Neural cell (in vitro differentiated cells): ENCODE data around the gene INO80E. TPM values are rescaled to one million over a fixed set of nuclear protein-coding genes. Genes with fewer than 3 reads are reported as not detected.

ENCODE experiments used
- H2AFZ ChIP-seq: fragments of 200-600, 300-800 bp; sonication (generic), shearing (Covaris generic); 2 replicates; pipeline ENCODE4 v1.6.0; 2014; ENCODE audit warnings: low read depth, mild to moderate bottlenecking, antibody characterized with exemption, low read length, moderate library complexity
- H3F3A ChIP-seq: fragments of 200-600 bp; shearing (Covaris generic); 2 replicates; pipeline ENCODE4 v1.6.1; 2016; ENCODE audit warnings: mild to moderate bottlenecking, moderate library complexity, mixed read lengths, antibody characterized with exemption, low read length; ENCODE audit not compliant: insufficient read depth, poor library complexity, severe bottlenecking
- H3K27ac ChIP-seq: fragments of 200-600, 300-800 bp; sonication (generic), shearing (Covaris generic); 2 replicates; pipeline ENCODE4 v1.5.1; 2014; ENCODE audit warnings: mild to moderate bottlenecking, low read length, moderate library complexity
- H3K27me3 ChIP-seq: fragments of 300-800, 200-600 bp; sonication (generic), shearing (Covaris generic); 2 replicates; pipeline ENCODE4 v1.6.0; 2014; ENCODE audit warnings: mild to moderate bottlenecking, low read depth, low read length, moderate library complexity; ENCODE audit not compliant: insufficient read depth
- H3K36me3 ChIP-seq: fragments of 300-800, 200-600 bp; sonication (generic), shearing (Covaris generic); 2 replicates; pipeline ENCODE4 v1.5.1; 2014; ENCODE audit warnings: mild to moderate bottlenecking, antibody characterized with exemption, low read length, moderate library complexity; ENCODE audit not compliant: insufficient read depth
- H3K4me2 ChIP-seq: fragments of 300-800, 200-600 bp; sonication (generic), shearing (Covaris generic); 2 replicates; pipeline ENCODE4 v1.6.0; 2014; ENCODE audit warnings: mild to moderate bottlenecking, low read length
- H3K4me3 ChIP-seq: fragments of 300-800, 200-600 bp; sonication (generic), shearing (Covaris generic); 2 replicates; pipeline ENCODE4 v1.5.1; 2014; ENCODE audit warnings: mild to moderate bottlenecking, low read length, moderate library complexity
- H3K79me2 ChIP-seq: fragments of 200-600 bp; shearing (Covaris generic); replicated peaks from 2 replicates; pipeline ENCODE4 v1.6.0; 2014; ENCODE audit warnings: mild to moderate bottlenecking, low read length, moderate library complexity; ENCODE audit not compliant: insufficient read depth
- H3K9ac ChIP-seq: fragments of 300-800, 200-600 bp; sonication (generic), shearing (Covaris generic); 2 replicates; pipeline ENCODE4 v1.6.1; 2016; ENCODE audit warnings: mild to moderate bottlenecking, low read length, mixed read lengths
- H3K9me2 ChIP-seq: fragments of 200-600 bp; shearing (Covaris generic); 2 replicates; pipeline ENCODE4 v1.6.1; 2016; ENCODE audit warnings: mild to moderate bottlenecking, low read length, mixed read lengths; ENCODE audit not compliant: insufficient read depth
- H3K9me3 ChIP-seq: fragments of 200-600, 300-800 bp; sonication (generic), shearing (Covaris generic); 2 replicates; pipeline ENCODE4 v1.6.1; 2016; ENCODE audit warnings: mild to moderate bottlenecking, mixed run types, low read length, moderate library complexity, mixed read lengths
- H4K20me1 ChIP-seq: fragments of 200-600 bp; shearing (Covaris generic); 2 replicates; pipeline ENCODE4 v1.6.1; 2016; ENCODE audit warnings: mild to moderate bottlenecking, mixed run types; ENCODE audit not compliant: insufficient read depth
- EP300 ChIP-seq: fragments of 450-650 bp; conservative IDR thresholded peaks from 2 replicates; pipeline ENCODE4 v1.6.1; 2014; ENCODE audit warnings: antibody characterized with exemption, mild to moderate bottlenecking, moderate library complexity; ENCODE audit not compliant: poor library complexity, severe bottlenecking
- EZH2 ChIP-seq: fragments of 200-600, 300-800 bp; shearing (Covaris generic), sonication (generic); IDR thresholded peaks from 2 replicates; pipeline ENCODE4 v1.6.1; 2014; ENCODE audit warnings: antibody characterized with exemption, low read length, borderline replicate concordance, mild to moderate bottlenecking; ENCODE audit not compliant: insufficient read depth, poor library complexity, severe bottlenecking
- MXI1 ChIP-seq: fragments of 450-650 bp; conservative IDR thresholded peaks from 2 replicates; pipeline ENCODE4 v1.6.1; 2014; ENCODE audit warnings: antibody characterized with exemption, mild to moderate bottlenecking; ENCODE audit not compliant: poor library complexity, severe bottlenecking
- POLR2AphosphoS5 ChIP-seq: IDR thresholded peaks from 2 replicates; pipeline ENCODE4 v1.6.1; 2012
- RAD21 ChIP-seq: fragments of 450-650 bp; conservative IDR thresholded peaks from 2 replicates; pipeline ENCODE4 v1.6.1; 2014; ENCODE audit warnings: antibody characterized with exemption, mild to moderate bottlenecking, moderate library complexity
- SMC3 ChIP-seq: fragments of 450-650 bp; conservative IDR thresholded peaks from 2 replicates; pipeline ENCODE4 v1.6.1; 2014; ENCODE audit warnings: antibody characterized with exemption, mild to moderate bottlenecking, moderate library complexity; ENCODE audit not compliant: poor library complexity
- TAF1 ChIP-seq: IDR thresholded peaks from 2 replicates; pipeline ENCODE4 v1.6.1; 2012; ENCODE audit warnings: low read depth
- polyA minus RNA-seq: library from RNA; depleted of rRNA, polyadenylated mRNA; stranded (reverse); fragments of >200 nt; gene quantifications from 2 replicates; pipeline ENCODE4 v1.2.3, GENCODE V29; 2014
- polyA plus RNA-seq: library from polyadenylated mRNA; depleted of rRNA; stranded (reverse); fragments of >200 nt; gene quantifications from 2 replicates; pipeline ENCODE4 v1.2.3, GENCODE V29; 2014
- TF ChIP-seq, protein P1 (sequence below): fragments of 450-650 bp; IDR thresholded peaks from 2 replicates; pipeline ENCODE4 v1.5.1; 2014; ENCODE audit warnings: antibody characterized with exemption, mild to moderate bottlenecking, moderate library complexity; ENCODE audit not compliant: poor library complexity, severe bottlenecking
- TF ChIP-seq, protein P2 (sequence below): IDR thresholded peaks from 2 replicates; pipeline ENCODE4 v1.6.1; 2012; ENCODE audit warnings: borderline replicate concordance

Gene INO80E, protein sequence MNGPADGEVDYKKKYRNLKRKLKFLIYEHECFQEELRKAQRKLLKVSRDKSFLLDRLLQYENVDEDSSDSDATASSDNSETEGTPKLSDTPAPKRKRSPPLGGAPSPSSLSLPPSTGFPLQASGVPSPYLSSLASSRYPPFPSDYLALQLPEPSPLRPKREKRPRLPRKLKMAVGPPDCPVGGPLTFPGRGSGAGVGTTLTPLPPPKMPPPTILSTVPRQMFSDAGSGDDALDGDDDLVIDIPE
- polyA plus RNA-seq (106 and 130 TPM in 2 replicates), polyA minus RNA-seq (46.5 and 50.9 TPM in 2 replicates)

DNA sequence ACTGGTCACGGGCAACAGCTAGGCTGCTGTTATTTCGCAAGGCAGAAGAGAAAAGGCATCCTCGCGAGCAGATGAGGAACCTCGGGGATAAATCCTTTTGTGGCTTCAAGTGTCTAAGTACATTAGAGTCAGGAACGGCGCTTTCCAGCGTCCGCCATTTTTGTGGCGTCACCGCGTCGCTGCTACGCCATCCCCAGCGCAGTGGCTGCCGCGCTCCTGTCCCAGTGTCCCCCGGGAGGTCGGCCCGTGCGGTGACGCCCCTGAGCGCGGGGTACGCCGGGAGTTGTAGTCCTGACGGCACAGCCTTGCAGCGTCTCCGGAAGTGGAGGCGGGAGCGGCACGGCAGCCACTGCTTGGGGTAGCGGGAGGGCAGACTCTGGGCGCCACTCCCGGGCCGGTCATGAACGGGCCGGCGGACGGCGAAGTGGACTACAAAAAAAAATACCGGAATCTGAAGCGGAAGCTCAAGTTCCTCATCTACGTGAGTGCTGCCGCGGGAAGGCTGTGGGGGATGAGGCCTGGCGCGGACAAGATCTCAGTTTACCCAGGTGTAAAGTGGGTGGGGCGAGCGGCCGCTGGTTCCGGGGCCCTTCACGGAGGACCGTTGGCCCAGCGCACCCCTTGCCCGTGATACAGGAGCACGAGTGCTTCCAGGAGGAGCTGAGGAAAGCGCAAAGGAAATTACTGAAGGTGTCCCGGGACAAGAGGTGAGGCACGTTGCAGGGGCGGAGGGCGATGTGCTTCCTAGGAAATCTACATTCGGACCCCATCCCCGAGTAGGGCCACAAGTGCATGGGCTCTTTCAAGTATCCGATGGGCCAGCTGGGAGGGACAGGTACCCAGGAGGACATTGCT lies at the start of gene INO80E:
Gene INO80E (plus strand): TSS at position 331 of the 855 bp plus-strand sequence. CDS start 70 bp downstream, at position 401.
- peak; percentile 73 for TF ChIP-seq MXI1
- TF ChIP-seq, protein P1, sequence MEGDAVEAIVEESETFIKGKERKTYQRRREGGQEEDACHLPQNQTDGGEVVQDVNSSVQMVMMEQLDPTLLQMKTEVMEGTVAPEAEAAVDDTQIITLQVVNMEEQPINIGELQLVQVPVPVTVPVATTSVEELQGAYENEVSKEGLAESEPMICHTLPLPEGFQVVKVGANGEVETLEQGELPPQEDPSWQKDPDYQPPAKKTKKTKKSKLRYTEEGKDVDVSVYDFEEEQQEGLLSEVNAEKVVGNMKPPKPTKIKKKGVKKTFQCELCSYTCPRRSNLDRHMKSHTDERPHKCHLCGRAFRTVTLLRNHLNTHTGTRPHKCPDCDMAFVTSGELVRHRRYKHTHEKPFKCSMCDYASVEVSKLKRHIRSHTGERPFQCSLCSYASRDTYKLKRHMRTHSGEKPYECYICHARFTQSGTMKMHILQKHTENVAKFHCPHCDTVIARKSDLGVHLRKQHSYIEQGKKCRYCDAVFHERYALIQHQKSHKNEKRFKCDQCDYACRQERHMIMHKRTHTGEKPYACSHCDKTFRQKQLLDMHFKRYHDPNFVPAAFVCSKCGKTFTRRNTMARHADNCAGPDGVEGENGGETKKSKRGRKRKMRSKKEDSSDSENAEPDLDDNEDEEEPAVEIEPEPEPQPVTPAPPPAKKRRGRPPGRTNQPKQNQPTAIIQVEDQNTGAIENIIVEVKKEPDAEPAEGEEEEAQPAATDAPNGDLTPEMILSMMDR = peak; percentile 30
- TF ChIP-seq, protein P2, sequence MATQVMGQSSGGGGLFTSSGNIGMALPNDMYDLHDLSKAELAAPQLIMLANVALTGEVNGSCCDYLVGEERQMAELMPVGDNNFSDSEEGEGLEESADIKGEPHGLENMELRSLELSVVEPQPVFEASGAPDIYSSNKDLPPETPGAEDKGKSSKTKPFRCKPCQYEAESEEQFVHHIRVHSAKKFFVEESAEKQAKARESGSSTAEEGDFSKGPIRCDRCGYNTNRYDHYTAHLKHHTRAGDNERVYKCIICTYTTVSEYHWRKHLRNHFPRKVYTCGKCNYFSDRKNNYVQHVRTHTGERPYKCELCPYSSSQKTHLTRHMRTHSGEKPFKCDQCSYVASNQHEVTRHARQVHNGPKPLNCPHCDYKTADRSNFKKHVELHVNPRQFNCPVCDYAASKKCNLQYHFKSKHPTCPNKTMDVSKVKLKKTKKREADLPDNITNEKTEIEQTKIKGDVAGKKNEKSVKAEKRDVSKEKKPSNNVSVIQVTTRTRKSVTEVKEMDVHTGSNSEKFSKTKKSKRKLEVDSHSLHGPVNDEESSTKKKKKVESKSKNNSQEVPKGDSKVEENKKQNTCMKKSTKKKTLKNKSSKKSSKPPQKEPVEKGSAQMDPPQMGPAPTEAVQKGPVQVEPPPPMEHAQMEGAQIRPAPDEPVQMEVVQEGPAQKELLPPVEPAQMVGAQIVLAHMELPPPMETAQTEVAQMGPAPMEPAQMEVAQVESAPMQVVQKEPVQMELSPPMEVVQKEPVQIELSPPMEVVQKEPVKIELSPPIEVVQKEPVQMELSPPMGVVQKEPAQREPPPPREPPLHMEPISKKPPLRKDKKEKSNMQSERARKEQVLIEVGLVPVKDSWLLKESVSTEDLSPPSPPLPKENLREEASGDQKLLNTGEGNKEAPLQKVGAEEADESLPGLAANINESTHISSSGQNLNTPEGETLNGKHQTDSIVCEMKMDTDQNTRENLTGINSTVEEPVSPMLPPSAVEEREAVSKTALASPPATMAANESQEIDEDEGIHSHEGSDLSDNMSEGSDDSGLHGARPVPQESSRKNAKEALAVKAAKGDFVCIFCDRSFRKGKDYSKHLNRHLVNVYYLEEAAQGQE = peak; percentile 12
- TF ChIP-seq EZH2 = no peak
- TF ChIP-seq RAD21 = peak; percentile 51
- TF ChIP-seq EP300 = peak; percentile 79
- TF ChIP-seq SMC3 = peak; percentile 37
- peak; percentile 87 for TF ChIP-seq POLR2AphosphoS5
- no peak for TF ChIP-seq TAF1
- H3K9ac ChIP-seq = peak within 1 kb of the TSS; percentile 96
- peak within 1 kb of the TSS; percentile 96 for H2AFZ ChIP-seq
- peak within 1 kb of the TSS; percentile 80 for H3K4me2 ChIP-seq
- H3K36me3 ChIP-seq = no peaks in the 10 kb centered on the region
- H3K4me3 ChIP-seq = peak within 1 kb of the TSS; percentile 94
- no peaks in the 10 kb centered on the region for H3F3A ChIP-seq
- H3K9me2 ChIP-seq = no peaks in the 10 kb centered on the region
- no peaks in the 10 kb centered on the region for H4K20me1 ChIP-seq
- H3K27ac ChIP-seq = peak within 1 kb of the TSS; percentile 97
- no peaks in the 10 kb centered on the region for H3K27me3 ChIP-seq
- H3K9me3 ChIP-seq = no peaks in the 10 kb centered on the region
- H3K79me2 ChIP-seq = peaks cover 7% of the 10 kb centered on the region

DNA sequence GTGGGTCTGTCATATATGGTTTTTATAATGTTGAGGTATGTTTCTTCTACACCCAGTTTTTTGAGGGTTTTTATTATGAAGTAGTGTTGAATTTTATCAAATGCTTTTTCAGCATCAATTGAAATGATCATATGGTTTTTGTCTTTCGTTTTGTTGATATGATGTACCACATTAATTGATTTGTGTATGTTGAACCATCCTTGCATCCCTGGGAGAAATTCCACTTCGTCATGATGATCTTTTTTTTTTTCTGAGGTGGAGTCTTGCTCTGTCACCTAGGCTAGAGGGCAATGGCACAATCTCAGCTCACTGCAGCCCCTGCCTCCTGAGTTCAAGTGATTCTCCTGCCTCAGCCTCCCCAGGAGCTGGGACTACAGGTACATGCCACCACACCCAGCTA lies 48.1 kb upstream of the INO80E start:
- H3K9me2 ChIP-seq = no peaks in the 10 kb centered on the region
- no peaks in the 10 kb centered on the region for H3K36me3 ChIP-seq
- H4K20me1 ChIP-seq = no peaks in the 10 kb centered on the region
- H3K4me3 ChIP-seq = no peak overlapping the region
- H3K9ac ChIP-seq = no peak overlapping the region
- no peak overlapping the region for H2AFZ ChIP-seq
- H3K79me2 ChIP-seq = no peaks in the 10 kb centered on the region
- no peak for TF ChIP-seq EZH2
- TF ChIP-seq TAF1 = no peak
- no peak for TF ChIP-seq POLR2AphosphoS5
- TF ChIP-seq, protein P1 = no peak
- no peak for TF ChIP-seq MXI1
- TF ChIP-seq SMC3 = no peak
- TF ChIP-seq RAD21 = no peak
- TF ChIP-seq, protein P2 = no peak
- TF ChIP-seq EP300 = no peak
- H3F3A ChIP-seq = no peaks in the 10 kb centered on the region
- H3K27ac ChIP-seq = no peak overlapping the region
- no peak overlapping the region for H3K4me2 ChIP-seq
- H3K9me3 ChIP-seq = no peaks in the 10 kb centered on the region
- no peaks in the 10 kb centered on the region for H3K27me3 ChIP-seq
